KMS-11 (cell line): ENCODE results near the gene UNC13A.

ENCODE experiments used
- H2AFZ ChIP-seq: fragments of 200-600 bp; sonication (generic); 2 replicates; pipeline ENCODE4 v1.6.1; 2016; ENCODE audit warnings: antibody characterized with exemption, mixed run types, low read depth
- H3K27ac ChIP-seq: fragments of 200-600 bp; sonication (generic); 2 replicates; pipeline ENCODE4 v1.6.1; 2016; ENCODE audit warnings: mild to moderate bottlenecking, mixed run types
- H3K27me3 ChIP-seq: fragments of 200-600 bp; sonication (generic); 2 replicates; pipeline ENCODE4 v1.6.1; 2017; ENCODE audit warnings: mild to moderate bottlenecking, low read depth, mixed run types, moderate library complexity; ENCODE audit not compliant: insufficient read depth
- H3K36me3 ChIP-seq: fragments of 200-600 bp; sonication (generic); 2 replicates; pipeline ENCODE4 v1.6.1; 2017; ENCODE audit warnings: mild to moderate bottlenecking, mixed run types; ENCODE audit not compliant: insufficient read depth
- H3K4me1 ChIP-seq: fragments of 200-600 bp; sonication (generic); 2 replicates; pipeline ENCODE4 v1.6.1; 2016; ENCODE audit warnings: mild to moderate bottlenecking, low read depth, mixed run types; ENCODE audit not compliant: poor library complexity, severe bottlenecking
- H3K4me2 ChIP-seq: fragments of 200-600 bp; sonication (generic); 2 replicates; pipeline ENCODE4 v1.7.0; 2016; ENCODE audit warnings: mild to moderate bottlenecking, mixed run types
- H3K4me3 ChIP-seq: fragments of 200-600 bp; sonication (generic); IDR thresholded peaks from 2 replicates; pipeline ENCODE4 v1.6.1; 2017; ENCODE audit warnings: low read depth, low read length, mixed read lengths; ENCODE audit not compliant: insufficient read depth
- H3K79me2 ChIP-seq: fragments of 200-600 bp; sonication (generic); 2 replicates; pipeline ENCODE4 v1.6.1; 2016; ENCODE audit warnings: low read depth, mixed run types; ENCODE audit not compliant: insufficient read depth
- H3K9ac ChIP-seq: fragments of 200-600 bp; sonication (generic); 2 replicates; pipeline ENCODE4 v1.6.1; 2016; ENCODE audit warnings: mild to moderate bottlenecking, mixed run types
- H4K20me1 ChIP-seq: fragments of 200-600 bp; sonication (generic); 2 replicates; pipeline ENCODE4 v1.6.1; 2016; ENCODE audit warnings: mild to moderate bottlenecking, mixed run types; ENCODE audit not compliant: insufficient read depth
- CTCF ChIP-seq: fragments of 200-600 bp; sonication (generic); conservative IDR thresholded peaks from 2 replicates; pipeline ENCODE4 v1.6.1; 2017; ENCODE audit warnings: low read depth, mild to moderate bottlenecking, antibody characterized with exemption, low read length, moderate library complexity, mixed read lengths

UNC13A gene

GRCh38 chr19:17725422-17726078 is 37.4 kb upstream of the UNC13A start:
- no peak overlapping the region for H3K4me2 ChIP-seq
- no peak overlapping the region for H2AFZ ChIP-seq
- H3K27ac ChIP-seq, result no peak overlapping the region
- H3K79me2 ChIP-seq, result peaks cover 6% of the 10 kb centered on the region; the same call in 1 of the 2 replicates
- TF ChIP-seq CTCF, result peak; percentile 33; the same call in 1 of the 2 replicates
- H4K20me1 ChIP-seq, result no peaks in the 10 kb centered on the region
- no peaks in the 10 kb centered on the region for H3K36me3 ChIP-seq
- H3K9ac ChIP-seq, result no peak overlapping the region
- no peaks in the 10 kb centered on the region for H3K27me3 ChIP-seq
- H3K4me1 ChIP-seq, result peaks cover 5% of the 10 kb centered on the region
- H3K4me3 ChIP-seq, result no peak overlapping the region

- no peak overlapping the region for H2AFZ ChIP-seq
- H3K4me1 ChIP-seq, result peaks cover 10% of the 10 kb centered on the region
- TF ChIP-seq CTCF, result no peak
- H3K79me2 ChIP-seq, result peaks cover 14% of the 10 kb centered on the region; the same call in 1 of the 2 replicates
- no peak overlapping the region for H3K9ac ChIP-seq
- no peak overlapping the region for H3K4me3 ChIP-seq
- no peaks in the 10 kb centered on the region for H4K20me1 ChIP-seq
- H3K4me2 ChIP-seq, result no peak overlapping the region
- no peaks in the 10 kb centered on the region for H3K36me3 ChIP-seq
- no peaks in the 10 kb centered on the region for H3K27me3 ChIP-seq
- no peak overlapping the region for H3K27ac ChIP-seq
Measured at GRCh38 chr19:17724655-17725054, 36.5 kb upstream of the UNC13A start.

DNA sequence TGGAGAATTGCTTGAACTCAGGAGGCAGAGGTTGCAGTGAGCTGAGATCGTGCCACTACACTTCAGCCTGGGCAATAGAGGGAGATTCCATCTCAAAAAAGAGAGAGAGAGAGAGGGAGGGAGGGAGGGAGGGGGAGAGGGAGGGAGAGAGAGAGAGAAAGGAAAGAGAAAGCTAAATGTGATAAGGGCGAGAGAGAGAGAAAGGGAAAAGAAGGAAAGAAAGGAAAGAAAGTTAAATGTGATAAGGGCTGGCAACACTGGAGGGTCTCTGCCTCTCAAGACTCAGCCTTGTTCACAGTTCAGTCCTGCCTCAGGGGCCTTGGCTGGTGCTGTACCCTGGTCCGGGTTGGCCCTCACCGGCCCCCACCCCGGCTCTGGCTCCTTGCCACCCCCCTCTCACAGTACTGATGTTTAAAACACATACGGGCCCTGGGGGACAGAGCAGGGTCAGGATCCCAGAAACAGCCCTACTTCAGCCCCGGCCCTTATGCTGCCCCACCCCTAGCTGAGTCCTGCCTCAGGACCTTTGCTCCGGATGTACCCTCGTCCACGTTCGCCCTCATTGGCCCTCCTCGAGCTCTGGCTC is 34.6 kb upstream of the UNC13A start:
- Histone ChIP-seq H2AFZ (no peak overlapping the region), H3K4me2 (no peak overlapping the region), H3K27ac (no peak overlapping the region)

GRCh38 chr19:17721821-17722220 is 33.7 kb upstream of the UNC13A start:
- Histone ChIP-seq H3K27ac (no peak overlapping the region), H3K4me2 (no peak overlapping the region), H4K20me1 (no peaks in the 10 kb centered on the region), H2AFZ (no peak overlapping the region), H3K36me3 (no peaks in the 10 kb centered on the region), H3K9ac (no peak overlapping the region), H3K27me3 (no peaks in the 10 kb centered on the region), H3K79me2 (peaks cover 14% of the 10 kb centered on the region; the same call in 1 of the 2 replicates), H3K4me3 (no peak overlapping the region), H3K4me1 (peaks cover 16% of the 10 kb centered on the region)
- TF ChIP-seq CTCF, result no peak

More for the DNA sequence above, 34.6 kb upstream of the UNC13A start:
- Histone ChIP-seq H3K4me1 (peaks cover 16% of the 10 kb centered on the region), H3K27me3 (no peaks in the 10 kb centered on the region), H4K20me1 (no peaks in the 10 kb centered on the region), H3K79me2 (peaks cover 14% of the 10 kb centered on the region; the same call in 1 of the 2 replicates), H3K36me3 (no peaks in the 10 kb centered on the region), H3K4me3 (no peak overlapping the region), H3K9ac (no peak overlapping the region)
- no peak for TF ChIP-seq CTCF
